Adrenal gland (tissue), 5 donors: ENCODE measurements around the gene ADPRHL1.

Experiments used
- CTCF ChIP-seq, 6 experiments: fragments of 450-650 bp in 4 of 6; fragments of 200-600 bp in 2 of 6; sonication (generic) in 1 of 6; IDR thresholded peaks; 1 replicate in 5 of 6; 2 replicates in 1 of 6; pipeline versions ENCODE4 v1.5.1 to v1.8.0; 2016 to 2021; ENCODE audit warnings: antibody characterized with exemption in 6 of 6, mild to moderate bottlenecking in 2 of 6, moderate library complexity in 1 of 6
- POLR2A ChIP-seq, 2 donors: fragments of 450-650 bp; IDR thresholded peaks; one replicate each; pipeline ENCODE4 v1.6.1; 2017; ENCODE audit warnings: antibody characterized with exemption in 2 of 2, mild to moderate bottlenecking in 2 of 2, moderate library complexity in 1 of 2
- donor health status: DM: no; HTN: no; CAD: no.

GRCh38 chr13:113483504-113484293 lies 30.4 kb upstream of the ADPRHL1 start:
- no peak for TF ChIP-seq POLR2A (IDR thresholded peaks at IDR 0.05)
- no peak for TF ChIP-seq CTCF (IDR thresholded peaks at IDR 0.05)
